Memory B cell (primary cell): ENCODE measurements around the gene TEX264.
A peak's percentile ranks its signal among the peaks of the same experiment; 100 is the strongest.

Experiments used
- ATAC-seq: fragments of 150-1000 bp; cut with Tn5 transposase; 2 replicates; pipeline ENCODE4 v1.10.0; 2021; ENCODE audit warnings: low read depth, mild to moderate bottlenecking, moderate library complexity
- DNase-seq, 2 donors: peaks; one replicate each; pipeline ENCODE4 v3.0.0; 2022; ENCODE audit warnings: low spot score in 2 of 2
- H3K27ac Mint-ChIP-seq: one replicate; pipeline ENCODE4 v1.8.0; 2022; ENCODE audit warnings: mild to moderate bottlenecking, moderate library complexity, mixed read lengths
- H3K27me3 Mint-ChIP-seq: one replicate; pipeline ENCODE4 v1.8.0; 2022; ENCODE audit warnings: mixed read lengths
- H3K36me3 Mint-ChIP-seq: one replicate; pipeline ENCODE4 v1.8.0; 2022; ENCODE audit warnings: mild to moderate bottlenecking, mixed read lengths
- H3K4me1 Mint-ChIP-seq: one replicate; pipeline ENCODE4 v1.8.0; 2022; ENCODE audit warnings: mixed read lengths
- H3K4me3 Mint-ChIP-seq: one replicate; pipeline ENCODE4 v1.8.0; 2022; ENCODE audit warnings: mild to moderate bottlenecking, moderate library complexity, mixed read lengths
- H3K9me3 Mint-ChIP-seq: one replicate; pipeline ENCODE4 v1.8.0; 2022; ENCODE audit warnings: mixed read lengths

Gene TEX264

GRCh38 chr3:51698209-51698608 is 27.2 kb downstream of the TEX264 start:
- no peak for DNase-seq
- peaks cover 34% of the 10 kb centered on the region for H3K36me3 Mint-ChIP-seq
- H3K9me3 Mint-ChIP-seq, result no peaks in the 10 kb centered on the region
- ATAC-seq, result no peak
- H3K27ac Mint-ChIP-seq, result no peak overlapping the region
- peaks cover 3% of the 10 kb centered on the region for H3K4me1 Mint-ChIP-seq
- H3K27me3 Mint-ChIP-seq, result no peaks in the 10 kb centered on the region
- H3K4me3 Mint-ChIP-seq, result no peak overlapping the region

GRCh38 chr3:51700403-51700802 is 29.4 kb downstream of the TEX264 start:
- no peaks in the 10 kb centered on the region for H3K9me3 Mint-ChIP-seq
- ATAC-seq, result no peak
- peaks cover 38% of the 10 kb centered on the region for H3K36me3 Mint-ChIP-seq
- H3K27ac Mint-ChIP-seq, result no peak overlapping the region
- DNase-seq, result no peak
- H3K4me1 Mint-ChIP-seq, result peaks cover 7% of the 10 kb centered on the region
- no peaks in the 10 kb centered on the region for H3K27me3 Mint-ChIP-seq
- H3K4me3 Mint-ChIP-seq, result no peak overlapping the region

- H3K4me1 Mint-ChIP-seq, result peaks cover 5% of the 10 kb centered on the region
- H3K36me3 Mint-ChIP-seq, result peaks cover 36% of the 10 kb centered on the region
- no peaks in the 10 kb centered on the region for H3K9me3 Mint-ChIP-seq
- no peak overlapping the region for H3K27ac Mint-ChIP-seq
- H3K4me3 Mint-ChIP-seq, result no peak overlapping the region
- ATAC-seq (no peak), DNase-seq (no peak)
- no peaks in the 10 kb centered on the region for H3K27me3 Mint-ChIP-seq
Measured at GRCh38 chr3:51702156-51702555, 31.1 kb downstream of the TEX264 start.

GRCh38 chr3:51703068-51703760 is 32.2 kb downstream of the TEX264 start:
- no peak overlapping the region for H3K27ac Mint-ChIP-seq
- H3K4me1 Mint-ChIP-seq, result peaks cover 5% of the 10 kb centered on the region
- no peak for ATAC-seq
- peaks cover 33% of the 10 kb centered on the region for H3K36me3 Mint-ChIP-seq
- H3K9me3 Mint-ChIP-seq, result no peaks in the 10 kb centered on the region
- no peak overlapping the region for H3K4me3 Mint-ChIP-seq
- no peak for DNase-seq
- H3K27me3 Mint-ChIP-seq, result no peaks in the 10 kb centered on the region

GRCh38 chr3:51703761-51704510 is 32.9 kb downstream of the TEX264 start:
- no peaks in the 10 kb centered on the region for H3K27me3 Mint-ChIP-seq
- peaks cover 29% of the 10 kb centered on the region for H3K36me3 Mint-ChIP-seq
- ATAC-seq (no peak), DNase-seq (no peak)
- H3K4me3 Mint-ChIP-seq, result no peak overlapping the region
- no peak overlapping the region for H3K27ac Mint-ChIP-seq
- H3K4me1 Mint-ChIP-seq, result peaks cover 5% of the 10 kb centered on the region
- no peaks in the 10 kb centered on the region for H3K9me3 Mint-ChIP-seq

- Mint-ChIP-seq H3K4me3 (no peak overlapping the region), H3K27ac (no peak overlapping the region), H3K4me1 (peaks cover 5% of the 10 kb centered on the region), H3K36me3 (peaks cover 24% of the 10 kb centered on the region), H3K27me3 (no peaks in the 10 kb centered on the region), H3K9me3 (no peaks in the 10 kb centered on the region)
- DNase-seq (no peak), ATAC-seq (no peak)
Measured at GRCh38 chr3:51704511-51704950, 33.5 kb downstream of the TEX264 start.

- no peaks in the 10 kb centered on the region for H3K9me3 Mint-ChIP-seq
- DNase-seq, result no peak
- no peak for ATAC-seq
- H3K4me3 Mint-ChIP-seq, result no peak overlapping the region
- peaks cover 7% of the 10 kb centered on the region for H3K4me1 Mint-ChIP-seq
- peaks cover 22% of the 10 kb centered on the region for H3K36me3 Mint-ChIP-seq
- no peaks in the 10 kb centered on the region for H3K27me3 Mint-ChIP-seq
- H3K27ac Mint-ChIP-seq, result no peak overlapping the region
Measured at GRCh38 chr3:51705276-51706020, 34.4 kb downstream of the TEX264 start.

- no peaks in the 10 kb centered on the region for H3K27me3 Mint-ChIP-seq
- DNase-seq, result no peak
- no peak overlapping the region for H3K4me3 Mint-ChIP-seq
- H3K36me3 Mint-ChIP-seq, result peaks cover 19% of the 10 kb centered on the region
- no peak for ATAC-seq
- H3K27ac Mint-ChIP-seq, result no peak overlapping the region
- no peaks in the 10 kb centered on the region for H3K9me3 Mint-ChIP-seq
- H3K4me1 Mint-ChIP-seq, result peaks cover 7% of the 10 kb centered on the region
Measured at GRCh38 chr3:51706021-51706485, 35.0 kb downstream of the TEX264 start.

GRCh38 chr3:51706788-51707731 is 36.0 kb downstream of the TEX264 start, which contains the start of gene GRM2:
Gene GRM2 (plus strand): TSS chr3:51707068. CDS start chr3:51708984, 1,916 bp downstream.
- Mint-ChIP-seq H3K9me3 (no peaks in the 10 kb centered on the region), H3K27ac (no peak within 1 kb of the TSS), H3K36me3 (peaks cover 14% of the 10 kb centered on the region), H3K4me1 (peaks cover 7% of the 10 kb centered on the region), H3K27me3 (no peaks in the 10 kb centered on the region), H3K4me3 (no peak within 1 kb of the TSS)
- ATAC-seq (no peak), DNase-seq (no peak)

GRCh38 chr3:51708216-51708845 is 37.3 kb downstream of the TEX264 start:
- Mint-ChIP-seq H3K27me3 (no peaks in the 10 kb centered on the region), H3K4me3 (no peak overlapping the region), H3K9me3 (no peaks in the 10 kb centered on the region), H3K36me3 (peaks cover 11% of the 10 kb centered on the region), H3K27ac (no peak overlapping the region), H3K4me1 (peaks cover 7% of the 10 kb centered on the region)
- no peak for ATAC-seq
- DNase-seq, result no peak

- H3K36me3 Mint-ChIP-seq, result peaks cover 9% of the 10 kb centered on the region
- no peak overlapping the region for H3K4me3 Mint-ChIP-seq
- H3K27ac Mint-ChIP-seq, result no peak overlapping the region
- H3K9me3 Mint-ChIP-seq, result no peaks in the 10 kb centered on the region
- no peak for DNase-seq
- H3K27me3 Mint-ChIP-seq, result no peaks in the 10 kb centered on the region
- ATAC-seq, result no peak
- peaks cover 7% of the 10 kb centered on the region for H3K4me1 Mint-ChIP-seq
Measured at GRCh38 chr3:51709004-51709420, 38.0 kb downstream of the TEX264 start.

- Mint-ChIP-seq H3K4me3 (no peak overlapping the region), H3K36me3 (peaks cover 6% of the 10 kb centered on the region), H3K4me1 (peaks cover 5% of the 10 kb centered on the region), H3K27me3 (no peaks in the 10 kb centered on the region), H3K9me3 (no peaks in the 10 kb centered on the region), H3K27ac (peak overlapping the region; percentile 36)
- ATAC-seq, result no peak
- no peak for DNase-seq
Measured at GRCh38 chr3:51709675-51710074, 38.6 kb downstream of the TEX264 start.
